Esophagus muscularis mucosa (tissue), 4 donors: ENCODE measurements around the gene DOCK10.

ENCODE experiments used
- EP300 ChIP-seq: sonication (generic); formaldehyde crosslinking; IDR thresholded peaks from one replicate; pipeline ENCODE4 v1.6.1; 2017; ENCODE audit warnings: antibody characterized with exemption
- POLR2A ChIP-seq: fragments of 450-650 bp; IDR thresholded peaks from one replicate; pipeline ENCODE4 v1.6.1; 2017; ENCODE audit warnings: antibody characterized with exemption, moderate library complexity, mild to moderate bottlenecking, low read depth
- POLR2AphosphoS5 ChIP-seq, 2 donors: sonication (generic); formaldehyde crosslinking; IDR thresholded peaks; one replicate each; pipeline ENCODE4 v1.6.1; 2017; ENCODE audit warnings: antibody characterized with exemption in 2 of 2
- TF ChIP-seq, protein P1 (sequence below), 3 experiments: fragments of 200-600 bp in 2 of 3; fragments of 450-650 bp in 1 of 3; sonication (generic) in 2 of 3; IDR thresholded peaks; one replicate each; pipeline ENCODE4 v1.5.1; 2017 to 2019; ENCODE audit warnings: antibody characterized with exemption in 3 of 3, mild to moderate bottlenecking in 2 of 3, moderate library complexity in 1 of 3

DNA sequence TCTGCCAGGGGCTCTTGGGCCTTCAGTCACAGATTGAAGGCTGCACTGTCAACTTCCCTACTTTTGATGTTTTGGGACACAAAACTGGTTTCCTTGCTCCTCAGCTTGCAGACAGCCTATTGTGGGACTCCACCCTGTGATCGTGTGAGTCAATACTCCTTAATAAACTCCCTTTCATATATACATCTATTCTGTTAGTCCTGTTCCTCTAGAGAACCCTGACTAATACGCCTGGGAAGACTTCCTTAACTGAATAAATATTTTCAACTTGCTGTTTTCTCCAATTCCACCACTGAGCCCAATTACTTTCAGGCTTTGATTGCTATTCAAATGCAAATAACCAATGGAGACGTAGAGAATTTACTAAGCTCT is 264.7 kb downstream of the DOCK10 start:
- TF ChIP-seq, protein P1, sequence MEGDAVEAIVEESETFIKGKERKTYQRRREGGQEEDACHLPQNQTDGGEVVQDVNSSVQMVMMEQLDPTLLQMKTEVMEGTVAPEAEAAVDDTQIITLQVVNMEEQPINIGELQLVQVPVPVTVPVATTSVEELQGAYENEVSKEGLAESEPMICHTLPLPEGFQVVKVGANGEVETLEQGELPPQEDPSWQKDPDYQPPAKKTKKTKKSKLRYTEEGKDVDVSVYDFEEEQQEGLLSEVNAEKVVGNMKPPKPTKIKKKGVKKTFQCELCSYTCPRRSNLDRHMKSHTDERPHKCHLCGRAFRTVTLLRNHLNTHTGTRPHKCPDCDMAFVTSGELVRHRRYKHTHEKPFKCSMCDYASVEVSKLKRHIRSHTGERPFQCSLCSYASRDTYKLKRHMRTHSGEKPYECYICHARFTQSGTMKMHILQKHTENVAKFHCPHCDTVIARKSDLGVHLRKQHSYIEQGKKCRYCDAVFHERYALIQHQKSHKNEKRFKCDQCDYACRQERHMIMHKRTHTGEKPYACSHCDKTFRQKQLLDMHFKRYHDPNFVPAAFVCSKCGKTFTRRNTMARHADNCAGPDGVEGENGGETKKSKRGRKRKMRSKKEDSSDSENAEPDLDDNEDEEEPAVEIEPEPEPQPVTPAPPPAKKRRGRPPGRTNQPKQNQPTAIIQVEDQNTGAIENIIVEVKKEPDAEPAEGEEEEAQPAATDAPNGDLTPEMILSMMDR (IDR thresholded peaks at IDR 0.05) = no peak
- TF ChIP-seq POLR2AphosphoS5 (IDR thresholded peaks at IDR 0.05) (no peak), POLR2A (no peak), EP300 (no peak)
